LHCN-M2 (cell line): ENCODE results near the gene LCTL. TPM values are rescaled to one million over a fixed set of nuclear protein-coding genes. Genes with fewer than 3 reads are reported as not detected.

Source experiments
- DNase-seq: peaks from one replicate; pipeline ENCODE4 v3.0.0-alpha.2; 2012; ENCODE audit warnings: low read depth
- total RNA-seq: library from RNA; depleted of rRNA; stranded (reverse); fragments of >200 nt; gene quantifications from 2 replicates; pipeline ENCODE4 v1.2.3, GENCODE V29; 2014

Gene LCTL
- total RNA-seq, 1 experiment from 2014 or later: 0.11 TPM

GRCh38 chr15:66566963-66567531, 1.2 kb upstream of the LCTL start:
- peak; percentile 53 for DNase-seq

GRCh38 chr15:66565141-66565641, 607 bp downstream of the LCTL start:
- no peak for DNase-seq

- no peak for DNase-seq
These were observed 1.4 kb downstream of the LCTL start for GRCh38 chr15:66564136-66565041.

DNA sequence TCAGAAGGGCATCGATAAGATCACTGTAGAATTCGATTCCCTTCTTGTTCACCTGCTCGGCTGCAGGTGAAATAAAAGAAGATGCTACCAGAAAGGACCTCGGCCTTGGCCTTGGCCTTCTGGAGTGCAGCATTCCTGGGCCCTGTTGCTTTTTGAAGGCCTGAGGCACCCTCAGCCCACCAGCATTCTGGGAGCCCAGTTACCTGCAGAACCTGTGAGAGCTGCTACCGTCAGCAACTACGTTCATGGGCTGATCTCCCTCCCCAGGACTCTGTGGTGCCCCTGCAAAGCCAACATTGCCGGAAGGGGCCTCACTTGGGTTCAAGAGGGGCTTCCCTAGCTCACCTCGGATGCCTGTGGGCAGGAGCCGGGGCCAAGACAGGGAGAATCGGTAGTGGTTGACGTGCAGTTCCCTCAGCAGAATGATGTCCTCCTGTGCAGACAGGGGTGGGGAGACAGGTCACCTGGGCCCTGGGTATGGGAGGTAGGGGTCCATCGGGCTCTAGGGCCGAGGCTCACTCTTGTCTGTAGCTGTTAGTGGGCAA, 2.2 kb downstream of the LCTL start:
- no peak for DNase-seq

- peak; percentile 19 for DNase-seq
These were observed 2.7 kb downstream of the LCTL start for GRCh38 chr15:66563126-66563525.

DNA sequence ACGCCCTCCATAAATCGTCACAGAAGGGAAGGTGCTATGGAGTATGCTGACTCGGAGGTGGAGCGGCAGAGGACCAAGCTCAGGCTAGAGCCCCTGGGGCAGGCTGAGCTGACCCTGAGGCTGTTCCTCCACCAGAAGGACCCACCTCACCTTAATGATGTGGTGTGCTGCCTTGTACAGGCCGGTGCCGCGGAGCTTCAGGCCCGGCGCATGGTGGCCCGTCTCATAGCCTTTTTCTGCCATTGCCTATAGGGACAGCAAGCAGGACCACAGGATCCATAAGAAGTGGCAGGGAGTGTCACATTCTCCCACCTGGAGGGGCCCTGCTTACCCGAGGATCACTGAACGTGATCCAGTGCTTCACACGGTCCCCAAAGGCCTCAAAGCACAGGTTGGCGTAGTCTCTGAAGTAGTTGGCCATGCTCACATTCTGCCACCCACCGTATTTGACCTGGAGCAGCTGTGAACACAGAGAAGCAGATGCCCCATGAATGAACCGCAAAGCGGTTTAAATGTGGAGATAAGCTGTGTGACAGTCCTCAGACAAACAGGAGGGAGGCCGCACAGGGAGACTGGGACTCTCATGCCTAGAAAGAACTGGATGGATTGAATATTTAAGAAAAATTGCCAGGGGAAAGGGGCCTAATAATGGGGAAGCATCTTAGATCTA, 4.8 kb downstream of the LCTL start:
- DNase-seq: no peak

- DNase-seq: no peak
These were observed 7.5 kb downstream of the LCTL start for GRCh38 chr15:66558271-66558670.

- DNase-seq: no peak
These were observed 10.1 kb downstream of the LCTL start for GRCh38 chr15:66555685-66556084.

GRCh38 chr15:66545255-66545654, 20.5 kb downstream of the LCTL start:
- no peak for DNase-seq

GRCh38 chr15:66542896-66543295, 22.9 kb downstream of the LCTL start:
- DNase-seq: no peak

- no peak for DNase-seq
These were observed 30.7 kb downstream of the LCTL start for GRCh38 chr15:66535056-66535455.

- no peak for DNase-seq
These were observed 41.0 kb downstream of the LCTL start for GRCh38 chr15:66524838-66525237.

GRCh38 chr15:66523926-66524325, 41.9 kb downstream of the LCTL start:
- no peak for DNase-seq

DNA sequence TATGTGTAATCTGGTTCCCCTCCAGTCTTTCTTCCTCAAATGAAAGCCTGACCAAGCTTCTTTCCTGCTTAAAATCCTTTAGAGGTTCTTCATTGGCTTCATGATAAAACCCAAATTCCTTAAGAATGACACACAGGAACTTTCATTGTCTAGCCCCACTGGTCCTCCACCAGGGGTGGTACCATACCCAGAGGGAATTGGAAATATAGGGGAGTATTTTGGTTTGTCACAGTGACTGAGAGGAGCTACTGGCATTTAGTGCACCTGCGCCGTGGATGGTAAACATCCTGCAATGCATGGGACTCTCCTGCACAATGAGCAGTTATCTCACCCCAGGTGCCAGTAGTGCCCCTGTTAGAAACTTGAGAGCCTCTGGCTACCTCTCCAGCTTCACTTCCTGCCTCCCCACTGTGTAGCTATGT, 49.9 kb downstream of the LCTL start:
- DNase-seq: peak; percentile 12

GRCh38 chr15:66514586-66514985, 51.2 kb downstream of the LCTL start:
- DNase-seq: no peak

DNA sequence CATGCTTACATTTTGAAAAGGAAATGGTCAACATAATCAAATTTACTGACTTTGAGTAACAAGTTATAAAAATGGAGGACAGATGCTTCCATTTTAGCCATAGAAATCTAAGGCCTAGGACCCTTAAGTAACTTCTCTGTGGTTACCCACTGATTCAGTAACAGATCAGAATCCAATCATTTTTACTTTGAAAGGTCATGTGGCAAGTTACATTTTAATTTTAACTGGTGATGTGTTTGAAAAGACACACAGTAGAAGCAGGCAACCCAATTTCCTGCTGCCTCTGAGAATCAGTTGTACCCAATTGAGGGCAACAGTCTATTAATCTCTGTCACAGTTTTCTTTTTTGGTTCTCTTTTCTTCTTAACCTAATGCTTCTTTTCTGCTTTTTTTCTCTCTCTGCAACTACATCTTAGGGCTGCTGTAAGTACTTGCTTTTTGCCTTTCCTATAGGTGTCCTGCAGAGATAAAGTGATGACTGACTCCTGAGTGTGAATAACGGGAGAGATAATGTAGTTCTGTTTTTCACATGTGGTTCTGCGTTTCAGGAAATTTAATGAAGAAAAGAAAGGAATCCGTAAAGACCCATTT, 57.4 kb downstream of the LCTL start:
- DNase-seq: no peak

DNA sequence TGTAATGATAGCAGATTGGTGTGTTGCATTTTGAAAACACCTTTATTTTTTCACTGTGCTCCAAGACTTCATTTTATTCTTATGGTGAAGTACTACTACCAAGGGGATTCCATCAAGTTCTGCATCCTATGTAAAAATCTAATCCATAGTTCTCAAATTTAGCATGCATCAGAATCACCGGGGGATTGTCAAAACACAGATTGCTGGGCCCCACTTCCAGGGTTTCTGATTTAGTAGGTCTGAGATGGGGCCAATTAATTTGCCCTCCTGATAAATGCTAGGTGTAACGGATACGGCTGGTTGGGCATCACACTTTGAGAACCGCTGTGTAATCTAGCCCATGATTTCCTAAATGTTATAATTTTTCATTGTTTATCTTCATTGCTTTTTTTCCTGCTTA, 60.0 kb downstream of the LCTL start:
- DNase-seq: no peak

- DNase-seq: peak; percentile 73
These were observed 60.4 kb downstream of the LCTL start for GRCh38 chr15:66505430-66505811.

GRCh38 chr15:66504563-66505429, 61.0 kb downstream of the LCTL start, which contains the start of the genes RPL4 and ZWILCH:
Gene RPL4, minus strand, starts transcription at chr15:66504855. Its CDS starts 65 bp downstream, at chr15:66504790.
Gene ZWILCH, plus strand, starts transcription at chr15:66505326. Its CDS starts 13 bp downstream, at chr15:66505339.
- DNase-seq: peak; percentile 89

- no peak for DNase-seq
These were observed 61.8 kb downstream of the LCTL start for GRCh38 chr15:66503780-66504562.
